ENCODE measurements around the gene GET3. TPM values are rescaled to one million over a fixed set of nuclear protein-coding genes. Genes with fewer than 3 reads are reported as not detected.
A peak's percentile ranks its signal among the peaks of the same experiment; 100 is the strongest.

GET3 gene
- total and polyA plus RNA-seq, 2 of the 4 experiments (the other 2 are of a cell fraction): 129 to 152 TPM

DNA sequence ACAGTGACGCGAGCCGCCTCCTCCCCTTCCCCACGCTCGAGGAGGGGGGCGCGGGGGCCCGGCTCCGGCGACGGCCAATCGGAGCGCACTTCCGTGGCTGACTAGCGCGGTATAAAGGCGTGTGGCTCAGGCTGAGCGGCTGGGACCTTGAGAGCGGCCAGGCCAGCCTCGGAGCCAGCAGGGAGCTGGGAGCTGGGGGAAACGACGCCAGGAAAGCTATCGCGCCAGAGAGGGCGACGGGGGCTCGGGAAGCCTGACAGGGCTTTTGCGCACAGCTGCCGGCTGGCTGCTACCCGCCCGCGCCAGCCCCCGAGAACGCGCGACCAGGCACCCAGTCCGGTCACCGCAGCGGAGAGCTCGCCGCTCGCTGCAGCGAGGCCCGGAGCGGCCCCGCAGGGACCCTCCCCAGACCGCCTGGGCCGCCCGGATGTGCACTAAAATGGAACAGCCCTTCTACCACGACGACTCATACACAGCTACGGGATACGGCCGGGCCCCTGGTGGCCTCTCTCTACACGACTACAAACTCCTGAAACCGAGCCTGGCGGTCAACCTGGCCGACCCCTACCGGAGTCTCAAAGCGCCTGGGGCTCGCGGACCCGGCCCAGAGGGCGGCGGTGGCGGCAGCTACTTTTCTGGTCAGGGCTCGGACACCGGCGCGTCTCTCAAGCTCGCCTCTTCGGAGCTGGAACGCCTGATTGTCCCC, 54.2 kb downstream of the GET3 start, which contains the start of gene JUNB (continued):
- TF ChIP-seq RFX5 (IDR thresholded peaks at IDR 0.05; ENCODE audit: low read depth, low read length) (no peak), FOS (IDR thresholded peaks at IDR 0.05; ENCODE audit: low read depth, low read length) (peak; percentile 16; the same call in 1 of the 2 replicates), POLR2A (IDR thresholded peaks at IDR 0.05; ENCODE audit: low read depth, low read length) (peak; percentile 99)

DNA sequence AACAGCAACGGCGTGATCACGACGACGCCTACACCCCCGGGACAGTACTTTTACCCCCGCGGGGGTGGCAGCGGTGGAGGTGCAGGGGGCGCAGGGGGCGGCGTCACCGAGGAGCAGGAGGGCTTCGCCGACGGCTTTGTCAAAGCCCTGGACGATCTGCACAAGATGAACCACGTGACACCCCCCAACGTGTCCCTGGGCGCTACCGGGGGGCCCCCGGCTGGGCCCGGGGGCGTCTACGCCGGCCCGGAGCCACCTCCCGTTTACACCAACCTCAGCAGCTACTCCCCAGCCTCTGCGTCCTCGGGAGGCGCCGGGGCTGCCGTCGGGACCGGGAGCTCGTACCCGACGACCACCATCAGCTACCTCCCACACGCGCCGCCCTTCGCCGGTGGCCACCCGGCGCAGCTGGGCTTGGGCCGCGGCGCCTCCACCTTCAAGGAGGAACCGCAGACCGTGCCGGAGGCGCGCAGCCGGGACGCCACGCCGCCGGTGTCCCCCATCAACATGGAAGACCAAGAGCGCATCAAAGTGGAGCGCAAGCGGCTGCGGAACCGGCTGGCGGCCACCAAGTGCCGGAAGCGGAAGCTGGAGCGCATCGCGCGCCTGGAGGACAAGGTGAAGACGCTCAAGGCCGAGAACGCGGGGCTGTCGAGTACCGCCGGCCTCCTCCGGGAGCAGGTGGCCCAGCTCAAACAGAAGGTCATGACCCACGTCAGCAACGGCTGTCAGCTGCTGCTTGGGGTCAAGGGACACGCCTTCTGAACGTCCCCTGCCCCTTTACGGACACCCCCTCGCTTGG, 55.0 kb downstream of the GET3 start:
- peak overlapping the region; percentile 62; the same call in 1 of the 2 replicates for H4K5ac ChIP-seq (ENCODE audit: low read depth, low read length)
- peaks cover 0 to 39% of the 10 kb centered on the region in 2 experiments; a peak in 2 of 4 replicates for H3K79me1 ChIP-seq (ENCODE audit: low read depth in 1 of 2, low read length in 2 of 2)
- POLR2A ChIA-PET (ENCODE audit: unreplicated experiment): interaction anchor here (0.6 to 2.4 kb wide), 7 partner anchors 9 to 358 kb away, joined by 3 to 11 read pairs (median 5); partner anchors contain the start of genes IER2 and STX10
- H4K91ac ChIP-seq (ENCODE audit: insufficient read depth, low read depth, low read length): peak overlapping the region; percentile 64; the same call in 1 of the 2 replicates
- peak overlapping the region; percentile 83 for H3K4ac ChIP-seq (ENCODE audit: low read depth, low read length)
- ATAC-seq (ENCODE audit: low read depth) (no peak), DNase-seq (peak; percentile 55)
- no TSS peak for BruUV-seq (replicated peaks)
- H3K14ac ChIP-seq (replicated peaks; ENCODE audit: low read depth, low read length): peak overlapping the region; percentile 95
- peak overlapping the region; percentile 85 for H3K27ac ChIP-seq (ENCODE audit: insufficient read depth, low read length)
- peak overlapping the region; percentile 80 for H3K9ac ChIP-seq (ENCODE audit: low read depth, low read length)
- TF ChIP-seq CHD1 (IDR thresholded peaks at IDR 0.05; ENCODE audit: low read depth, low read length) (peak; percentile 100), FOS (IDR thresholded peaks at IDR 0.05; ENCODE audit: low read depth, low read length) (no peak), RFX5 (IDR thresholded peaks at IDR 0.05; ENCODE audit: low read depth, low read length) (no peak), MAZ (IDR thresholded peaks at IDR 0.05; ENCODE audit: borderline replicate concordance, low read depth, low read length) (peak; percentile 60; the same call in 1 of the 2 replicates)
- TF ChIP-seq, protein P1, sequence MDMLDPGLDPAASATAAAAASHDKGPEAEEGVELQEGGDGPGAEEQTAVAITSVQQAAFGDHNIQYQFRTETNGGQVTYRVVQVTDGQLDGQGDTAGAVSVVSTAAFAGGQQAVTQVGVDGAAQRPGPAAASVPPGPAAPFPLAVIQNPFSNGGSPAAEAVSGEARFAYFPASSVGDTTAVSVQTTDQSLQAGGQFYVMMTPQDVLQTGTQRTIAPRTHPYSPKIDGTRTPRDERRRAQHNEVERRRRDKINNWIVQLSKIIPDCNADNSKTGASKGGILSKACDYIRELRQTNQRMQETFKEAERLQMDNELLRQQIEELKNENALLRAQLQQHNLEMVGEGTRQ (IDR thresholded peaks at IDR 0.05; ENCODE audit: low read depth, low read length): peak; percentile 54
- peaks cover 20% of the 10 kb centered on the region for H4K20me1 ChIP-seq (ENCODE audit: insufficient read depth, low read length)
- intact Hi-C loops (cut with micrococcal nuclease): no loop called here
- H3K23ac ChIP-seq (ENCODE audit: low read depth, low read length): peak overlapping the region; percentile 69
- H3K4me3 ChIP-seq (ENCODE audit: insufficient read depth, low read depth, low read length): peak overlapping the region; percentile 97
- H2BK15ac ChIP-seq (ENCODE audit: low read depth, low read length): no peak overlapping the region
- peak overlapping the region; percentile 64; the same call in 1 of the 2 replicates for H3K18ac ChIP-seq (ENCODE audit: low read depth, low read length)
- in situ Hi-C loops (cut with MboI; ENCODE audit: low sequenced_read_pairs): loop anchor here (25.0 kb wide), 1 partner anchor 1045 kb away; no protein-coding TSS in a partner anchor
- CTCF ChIA-PET: interaction anchor here (1.1 to 3.0 kb wide), 5 partner anchors 15 to 35 kb away, joined by 3 to 14 read pairs (median 8); no protein-coding TSS in a partner anchor
- H3K27me3 ChIP-seq (ENCODE audit: control insufficient read depth, insufficient read depth, low read length): no peaks in the 10 kb centered on the region
- H2BK120ac ChIP-seq (ENCODE audit: low read depth, low read length): peak overlapping the region; percentile 17; the same call in 1 of the 2 replicates
- H3K9me1 ChIP-seq (ENCODE audit: insufficient read depth, low read length): no peaks in the 10 kb centered on the region; the same call in none of the 2 replicates
- WGBS, 2 experiments (ENCODE audit: extremely low coverage in 2 of 2, insufficient read length in 1 of 2): 0% methylated on average over 55 of the region's 84 CpGs; no CpG with 5 or more reads in 1 of the 2 experiments
- no peaks in the 10 kb centered on the region for H3K9me3 ChIP-seq (ENCODE audit: control insufficient read depth, insufficient read depth, low read length)
- no peaks in the 10 kb centered on the region for H3K36me3 ChIP-seq (ENCODE audit: control insufficient read depth, insufficient read depth, low read length)
- peak overlapping the region; percentile 72 for H2AK5ac ChIP-seq (ENCODE audit: low read depth, low read length)
- H2BK5ac ChIP-seq (ENCODE audit: low read depth, low read length, poor library complexity, severe bottlenecking): peak overlapping the region; percentile 92
- H2AK9ac ChIP-seq (replicated peaks; ENCODE audit: low read depth, low read length, poor library complexity): peak overlapping the region; percentile 97
- peak overlapping the region; percentile 10 to 88; a peak in 2 of 4 replicates for H4K8ac ChIP-seq (ENCODE audit: low read depth in 2 of 2, low read length in 2 of 2)
- peaks cover 19% of the 10 kb centered on the region for H3K4me1 ChIP-seq (ENCODE audit: control insufficient read depth, insufficient read depth, low read length)
- peak overlapping the region; percentile 88 for H3K4me2 ChIP-seq (ENCODE audit: low read depth, low read length)
- H2BK20ac ChIP-seq (ENCODE audit: low read depth, low read length): no peak overlapping the region
- H2AFZ ChIP-seq (replicated peaks; ENCODE audit: low read length, poor library complexity): peak overlapping the region; percentile 81
- dilution Hi-C loops (cut with HindIII; ENCODE audit: low sequenced_read_pairs, unreplicated experiment): no loop called here
- H3K56ac ChIP-seq (ENCODE audit: extremely low read depth, insufficient read depth, low read length): peak overlapping the region; percentile 55
